Prostate gland (tissue), 2 donors: ENCODE results near the gene CERS6. TPM values are rescaled to one million over a fixed set of nuclear protein-coding genes. Genes with fewer than 3 reads are reported as not detected.
A peak's percentile ranks its signal among the peaks of the same experiment; 100 is the strongest.

ENCODE experiments used
- DNase-seq: peaks from one replicate; pipeline ENCODE4 v3.0.0-alpha.2; 2019; ENCODE audit warnings: low spot score
- H3K27ac ChIP-seq, 2 donors: fragments of 200-600 bp; sonication (generic); 2 replicates each; pipeline ENCODE4 v1.5.1; 2017 to 2019
- H3K27me3 ChIP-seq: fragments of 200-600 bp; sonication (generic); replicated peaks from 2 replicates; pipeline ENCODE4 v1.5.1; 2019; ENCODE audit not compliant: insufficient read depth
- H3K36me3 ChIP-seq, 2 donors: fragments of 200-600 bp; sonication (generic); 1 replicate in 1 of 2; 2 replicates in 1 of 2; pipeline versions ENCODE4 v1.5.1 to v1.8.1; 2017 to 2019
- H3K4me1 ChIP-seq: fragments of 200-600 bp; sonication (generic); replicated peaks from 2 replicates; pipeline ENCODE4 v1.5.1; 2019
- H3K4me3 ChIP-seq, 2 donors: fragments of 200-600 bp; sonication (generic); 2 replicates each; pipeline ENCODE4 v1.5.1; 2017 to 2019
- H3K9me3 ChIP-seq: fragments of 200-600 bp; sonication (generic); 2 replicates; pipeline ENCODE4 v1.5.1; 2017
- CTCF ChIP-seq, 4 experiments: fragments of 200-600 bp in 2 of 4; fragments of 450-650 bp in 2 of 4; sonication (generic) in 2 of 4; IDR thresholded peaks; 1 replicate in 3 of 4; 2 replicates in 1 of 4; pipeline ENCODE4 v1.5.1; 2016 to 2019; ENCODE audit warnings: antibody characterized with exemption in 4 of 4, mild to moderate bottlenecking in 2 of 4, moderate library complexity in 2 of 4
- POLR2A ChIP-seq: fragments of 450-650 bp; IDR thresholded peaks from one replicate; pipeline ENCODE4 v1.6.1; 2016; ENCODE audit warnings: antibody characterized with exemption, mild to moderate bottlenecking
- POLR2AphosphoS5 ChIP-seq: sonication (generic); formaldehyde crosslinking; IDR thresholded peaks from one replicate; pipeline ENCODE4 v1.6.1; 2017; ENCODE audit warnings: antibody characterized with exemption
- WGBS: methylation state at CpG from one replicate; pipeline ENCODE4 v1.1.5; 2018; 5-methylcytosine and 5-hydroxymethylcytosine counted together
- intact Hi-C: fragments of 100-400 bp; cut with DNase I; formaldehyde crosslinking; loops from one replicate; pipeline ENCODE4 v1.14.2; 2022
- total RNA-seq, 2 donors: library from RNA; depleted of rRNA; stranded (reverse); fragments of >200 nt; gene quantifications; one replicate each; pipeline ENCODE4 v1.1.0, GENCODE V29; 2016

CERS6 gene
- total RNA-seq, 2 donors from 2014 or later = 30.1 to 67.8 TPM

GRCh38 chr2:168752361-168752760 lies 296.3 kb downstream of the CERS6 start:
- DNase-seq = no peak
- Histone ChIP-seq H3K4me3 (no peak overlapping the region), H3K4me1 (no peaks in the 10 kb centered on the region), H3K27ac (no peak overlapping the region), H3K9me3 (no peaks in the 10 kb centered on the region), H3K27me3 (no peaks in the 10 kb centered on the region), H3K36me3 (no peaks in the 10 kb centered on the region)
- intact Hi-C loops = loop anchor here (10.0 kb wide), 1 partner anchor 48 kb away; no protein-coding TSS in a partner anchor
- 96% methylated on average over 8 of the region's 8 CpGs for WGBS
- TF ChIP-seq POLR2AphosphoS5 = no peak

GRCh38 chr2:168753765-168754329 lies 297.8 kb downstream of the CERS6 start:
- TF ChIP-seq CTCF (IDR thresholded peaks at IDR 0.05) (no peak), POLR2AphosphoS5 (no peak), POLR2A (no peak)
- H3K4me1 ChIP-seq = no peaks in the 10 kb centered on the region
- 94% methylated on average over 8 of the region's 8 CpGs for WGBS
- no peak overlapping the region for H3K4me3 ChIP-seq
- H3K36me3 ChIP-seq = no peaks in the 10 kb centered on the region
- no peak overlapping the region for H3K27ac ChIP-seq
- H3K27me3 ChIP-seq = no peaks in the 10 kb centered on the region
- no peaks in the 10 kb centered on the region for H3K9me3 ChIP-seq
- DNase-seq = no peak
- intact Hi-C loops = loop anchor here (10.0 kb wide), 1 partner anchor 49 kb away; no protein-coding TSS in a partner anchor

- 79% methylated on average over 3 of the region's 3 CpGs for WGBS
- Histone ChIP-seq H3K27ac (no peak overlapping the region), H3K9me3 (no peaks in the 10 kb centered on the region), H3K4me3 (no peak overlapping the region), H3K27me3 (no peaks in the 10 kb centered on the region), H3K4me1 (no peaks in the 10 kb centered on the region), H3K36me3 (no peaks in the 10 kb centered on the region)
- TF ChIP-seq POLR2AphosphoS5 (no peak), CTCF (IDR thresholded peaks at IDR 0.05) (no peak), POLR2A (no peak)
- intact Hi-C loops = loop anchor here (10.0 kb wide), 1 partner anchor 52 kb away; no protein-coding TSS in a partner anchor
- no peak for DNase-seq
Measured at GRCh38 chr2:168757223-168757622, 301.2 kb downstream of the CERS6 start.

- intact Hi-C loops = loop anchor here (2.0 to 10.0 kb wide), 2 partner anchors 54 to 412 kb away; no protein-coding TSS in a partner anchor
- H3K4me1 ChIP-seq = no peaks in the 10 kb centered on the region
- H3K9me3 ChIP-seq = no peaks in the 10 kb centered on the region
- no peaks in the 10 kb centered on the region for H3K36me3 ChIP-seq
- no peak overlapping the region for H3K4me3 ChIP-seq
- WGBS = 13% methylated on average over 3 of the region's 3 CpGs
- H3K27me3 ChIP-seq = no peaks in the 10 kb centered on the region
- DNase-seq = peak; percentile 33
- TF ChIP-seq POLR2AphosphoS5 (no peak), CTCF (IDR thresholded peaks at IDR 0.05) (peak in 3 of 4 experiments; percentile 56 to 74 (median 66)), POLR2A (no peak)
- no peak overlapping the region for H3K27ac ChIP-seq
Measured at GRCh38 chr2:168758970-168759820, 303.1 kb downstream of the CERS6 start.

- Histone ChIP-seq H3K27ac (no peak overlapping the region), H3K9me3 (no peaks in the 10 kb centered on the region), H3K4me1 (no peaks in the 10 kb centered on the region), H3K36me3 (no peaks in the 10 kb centered on the region), H3K27me3 (no peaks in the 10 kb centered on the region), H3K4me3 (no peak overlapping the region)
- no peak for DNase-seq
- intact Hi-C loops = no loop called here
- 96% methylated on average over 1 of the region's 1 CpG for WGBS
- TF ChIP-seq CTCF (IDR thresholded peaks at IDR 0.05) = no peak
- no peak for TF ChIP-seq POLR2A
- TF ChIP-seq POLR2AphosphoS5 = no peak
Measured at GRCh38 chr2:168765401-168765800, 309.3 kb downstream of the CERS6 start.
